ENCODE data around the gene GNA15. TPM values are rescaled to one million over a fixed set of nuclear protein-coding genes. Genes with fewer than 3 reads are reported as not detected.

The GNA15 gene
- polyA plus RNA-seq, 3 donors = 0.78 to 1.00 (median 0.85) TPM

DNA sequence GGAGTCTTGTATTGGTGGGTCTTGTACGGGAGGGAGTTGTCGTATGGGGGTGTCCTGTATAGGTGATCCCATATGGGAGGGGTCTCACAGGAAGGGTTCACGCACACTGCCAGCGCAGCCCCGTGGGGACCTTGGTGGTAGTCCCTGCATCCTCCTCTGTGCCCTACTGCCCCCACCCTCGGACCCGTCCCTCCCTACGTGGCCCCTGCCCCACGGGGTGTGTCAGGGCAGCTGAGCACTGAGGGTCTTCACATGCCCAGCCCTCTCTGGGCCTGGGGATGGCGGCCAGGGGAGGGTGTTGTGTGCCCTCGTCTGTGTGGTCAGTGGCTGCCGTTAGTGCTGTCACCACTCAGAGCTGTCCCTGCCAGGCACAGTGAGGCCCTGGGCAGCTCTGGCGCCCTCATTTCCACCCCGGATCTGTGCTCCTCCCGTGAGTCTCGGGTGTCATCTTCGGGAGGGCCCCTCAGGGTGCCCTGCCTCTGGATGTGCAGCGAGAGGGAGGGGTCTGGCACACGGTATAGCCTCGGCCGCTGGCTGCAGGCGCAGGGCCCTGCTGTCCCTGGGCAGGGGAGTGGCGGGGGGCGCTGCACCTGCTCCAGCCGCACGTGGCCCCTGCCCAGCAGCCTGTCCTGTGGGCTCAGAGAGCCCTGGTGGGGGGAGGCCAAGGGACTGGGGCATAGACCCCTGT, 16.0 kb upstream of the GNA15 start:
- DNase-seq (ENCODE audit: low read depth in 3 of 3, low spot score in 2 of 3) = no peak

DNA sequence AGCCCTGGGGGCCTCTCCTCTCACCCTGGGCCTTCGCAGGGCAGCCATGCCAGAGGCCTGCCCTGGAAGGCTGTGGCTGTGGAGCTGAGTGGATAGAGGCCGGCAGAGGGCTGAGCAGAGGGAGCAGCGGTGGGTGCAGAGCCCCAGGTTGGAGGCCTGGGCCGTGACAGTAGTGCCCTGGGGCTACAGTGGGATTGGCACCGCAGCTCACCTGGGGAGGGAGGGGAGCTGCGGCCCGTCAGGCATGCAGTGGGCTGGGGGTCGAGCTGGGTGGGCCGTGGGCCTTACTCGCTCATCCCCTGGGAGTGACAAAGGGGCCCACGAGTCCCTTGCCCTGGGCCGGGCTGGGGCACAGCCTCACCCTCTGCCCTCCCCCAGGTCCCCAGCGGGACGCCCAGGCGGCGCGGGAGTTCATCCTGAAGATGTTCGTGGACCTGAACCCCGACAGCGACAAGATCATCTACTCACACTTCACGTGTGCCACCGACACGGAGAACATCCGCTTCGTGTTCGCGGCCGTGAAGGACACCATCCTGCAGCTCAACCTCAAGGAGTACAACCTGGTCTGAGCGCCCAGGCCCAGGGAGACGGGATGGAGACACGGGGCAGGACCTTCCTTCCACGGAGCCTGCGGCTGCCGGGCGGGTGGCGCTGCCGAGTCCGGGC, 15.1 kb upstream of the GNA15 start:
- no peak for DNase-seq (ENCODE audit: low read depth in 3 of 3, low spot score in 2 of 3)

DNA sequence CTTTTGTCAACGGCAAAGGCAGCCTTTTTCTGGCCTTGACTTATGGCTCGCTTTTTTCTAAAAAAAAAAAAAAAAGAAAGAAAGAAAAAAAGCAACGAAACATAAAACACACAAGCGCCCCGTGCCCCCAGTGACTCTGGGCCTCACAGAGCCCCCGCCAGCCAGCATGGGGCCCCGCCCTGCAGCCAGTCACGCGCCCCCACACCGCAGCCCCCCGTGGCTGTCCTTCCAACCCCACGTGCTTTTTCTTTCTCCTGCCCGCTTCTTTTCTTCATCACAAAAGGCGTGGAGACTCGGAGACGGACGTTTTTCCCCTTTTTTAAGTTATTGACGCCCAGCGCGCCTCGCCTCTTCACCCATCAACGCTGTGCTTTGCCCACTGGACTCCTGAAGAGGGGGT, 14.4 kb upstream of the GNA15 start:
- no peak for DNase-seq (ENCODE audit: low read depth in 3 of 3, low spot score in 2 of 3)

DNA sequence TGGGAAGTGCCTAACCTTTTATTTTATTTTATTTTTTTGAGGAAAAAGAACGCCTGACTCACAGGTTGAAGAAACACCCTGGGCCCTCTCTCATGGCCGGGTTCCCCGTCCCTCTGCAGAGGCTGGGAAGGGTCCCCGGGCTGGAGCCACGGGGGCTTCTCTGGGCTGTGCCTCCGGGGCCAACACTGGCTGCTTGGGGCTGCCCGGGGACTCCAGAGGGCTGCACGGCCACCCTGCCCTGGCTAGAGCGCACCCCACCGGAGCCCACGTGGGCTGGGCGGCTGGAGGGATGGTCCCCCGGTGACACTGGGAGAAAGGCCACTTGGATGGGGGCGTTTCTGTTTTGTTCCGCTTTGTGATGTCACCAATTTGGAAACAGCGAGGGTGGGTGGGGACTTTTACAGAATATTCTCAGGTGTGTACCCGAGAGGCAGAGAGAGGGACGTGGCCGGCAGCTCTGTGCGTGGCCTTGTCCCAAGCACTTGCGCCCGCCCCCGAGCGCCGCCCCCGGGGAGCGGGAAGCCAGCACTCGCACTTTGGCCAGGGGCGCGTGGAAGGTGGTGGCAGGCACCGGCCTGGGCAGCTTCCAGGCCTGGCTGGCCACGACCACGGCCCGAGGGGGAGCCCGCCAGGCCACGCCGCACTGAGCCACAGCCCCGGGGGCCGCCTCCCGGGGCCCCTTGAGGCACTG, 13.9 kb upstream of the GNA15 start:
- no peak for DNase-seq (ENCODE audit: low read depth in 3 of 3, low spot score in 2 of 3)

DNA sequence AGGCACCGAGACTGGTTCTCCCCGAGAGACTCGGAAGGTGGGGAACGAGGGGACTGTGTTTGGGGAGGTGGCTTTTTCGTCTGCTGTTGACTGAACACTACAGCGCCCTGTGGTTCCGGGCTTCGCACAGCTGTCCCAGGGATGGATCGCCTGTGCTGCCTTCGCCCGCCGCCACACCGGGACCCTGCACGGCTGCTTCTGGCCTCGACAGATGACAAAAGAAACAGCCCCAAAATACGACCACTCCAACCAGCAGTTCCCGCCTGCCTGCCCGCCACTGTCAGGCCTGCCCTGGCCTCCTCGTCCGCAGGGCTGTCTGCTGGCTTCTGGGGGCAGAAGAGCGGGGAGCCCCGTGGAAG, 13.3 kb upstream of the GNA15 start:
- DNase-seq (ENCODE audit: low read depth in 3 of 3, low spot score in 2 of 3) = no peak

DNA sequence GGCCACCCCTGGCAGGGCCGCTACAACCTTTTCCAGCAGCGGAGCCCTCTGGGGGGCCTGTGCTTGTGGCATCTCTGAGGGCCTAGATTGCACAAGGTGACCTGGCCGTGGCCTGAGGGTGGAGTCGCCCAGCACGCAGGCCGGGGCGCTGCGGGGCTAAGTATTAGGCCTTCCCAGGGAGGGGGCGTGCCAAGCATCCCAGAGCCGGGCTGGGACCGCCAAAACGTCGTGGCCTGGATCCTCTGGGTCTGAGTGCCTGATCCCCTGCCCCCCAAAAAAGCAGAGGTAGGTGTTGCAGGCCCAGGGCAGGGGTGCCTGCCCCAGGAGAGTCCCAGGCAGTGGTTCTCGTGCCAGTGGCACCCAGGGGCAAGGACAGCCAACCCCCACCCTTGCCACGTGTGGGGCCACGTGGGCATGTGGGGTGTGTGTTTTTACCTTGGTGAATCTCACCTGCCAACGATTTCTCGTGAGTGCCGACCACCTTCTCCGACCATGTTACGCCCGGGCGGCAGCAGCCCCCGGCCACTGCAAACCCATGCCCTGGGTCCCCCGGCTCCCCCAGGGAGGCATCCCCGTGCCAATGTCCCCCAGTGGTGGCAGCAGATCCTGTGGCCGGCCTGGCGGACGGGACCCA, 12.6 kb upstream of the GNA15 start:
- no peak for DNase-seq (ENCODE audit: low read depth in 3 of 3, low spot score in 2 of 3)

DNA sequence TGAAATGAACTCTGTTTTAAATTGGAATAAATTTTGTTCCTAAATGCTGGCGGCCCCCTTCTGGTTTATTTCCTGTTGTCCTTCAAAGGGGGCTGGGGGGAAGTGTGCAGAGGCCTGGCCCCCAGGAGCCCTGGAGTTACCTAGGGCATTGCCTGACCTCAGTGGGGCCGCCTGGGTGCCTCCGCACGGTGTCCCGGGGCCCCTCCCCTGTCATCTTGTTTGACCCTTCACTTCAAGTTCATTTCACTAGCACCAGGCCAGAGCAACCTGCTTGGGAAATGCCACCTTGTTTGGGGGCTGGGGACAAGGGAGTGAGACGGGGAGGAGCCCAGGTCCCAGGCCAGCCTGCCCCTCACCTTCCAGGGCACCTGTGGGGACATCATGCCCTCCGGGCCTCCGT, 11.9 kb upstream of the GNA15 start:
- DNase-seq (ENCODE audit: low read depth in 3 of 3, low spot score in 2 of 3) = no peak

DNA sequence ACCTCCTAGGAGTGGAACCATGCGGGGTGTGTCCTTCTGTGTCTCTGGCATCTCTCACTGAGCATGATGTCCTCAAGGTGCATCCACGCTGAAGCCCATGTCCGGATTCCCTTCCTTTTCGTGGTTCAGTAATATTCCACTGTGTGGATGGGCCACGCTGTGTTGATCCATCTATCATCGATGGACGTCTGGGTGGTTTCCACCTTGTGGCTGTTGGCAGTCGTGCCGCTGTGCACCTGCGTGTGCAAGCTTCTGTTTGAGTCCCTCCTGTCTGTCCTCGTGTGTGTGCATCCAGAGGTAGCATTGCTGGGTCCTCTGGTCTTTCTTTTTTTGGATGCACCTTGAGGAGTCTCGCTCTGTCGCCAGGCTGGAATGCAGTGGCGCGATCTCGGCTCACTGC, 11.2 kb upstream of the GNA15 start:
- no peak for DNase-seq (ENCODE audit: low read depth in 3 of 3, low spot score in 2 of 3)

DNA sequence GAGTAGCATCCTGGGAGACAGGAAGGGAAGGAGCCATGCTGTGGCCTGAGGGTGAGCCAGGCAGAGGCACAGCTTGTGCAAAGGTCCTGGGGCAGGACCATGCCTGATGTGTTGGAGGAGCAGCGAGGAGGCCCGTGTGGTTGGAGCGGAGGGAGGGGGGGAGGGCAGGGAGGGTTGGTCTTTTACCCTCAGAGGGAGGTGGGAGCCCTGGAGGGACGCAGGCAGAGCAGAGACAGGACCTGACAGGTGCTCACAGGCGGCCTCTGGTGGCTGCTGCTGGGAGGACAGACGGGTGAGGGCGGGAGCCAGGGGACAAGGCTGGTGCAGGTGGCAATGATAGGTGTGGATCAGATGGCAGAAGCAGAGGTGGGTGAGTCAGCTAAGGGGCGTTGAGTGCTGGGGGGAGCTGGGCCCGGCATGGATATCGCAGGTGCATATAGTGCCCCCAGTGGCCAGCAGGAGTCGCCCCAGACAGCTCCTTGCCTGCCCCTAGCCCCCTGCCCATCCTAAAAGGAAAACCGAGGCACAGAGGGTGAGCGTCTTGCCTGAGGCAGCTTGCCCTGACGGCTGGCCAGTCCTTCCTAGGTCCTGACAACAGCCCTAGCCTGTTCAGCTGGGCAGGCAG, 9.8 kb upstream of the GNA15 start:
- DNase-seq (ENCODE audit: low read depth in 3 of 3, low spot score in 2 of 3) = no peak

DNA sequence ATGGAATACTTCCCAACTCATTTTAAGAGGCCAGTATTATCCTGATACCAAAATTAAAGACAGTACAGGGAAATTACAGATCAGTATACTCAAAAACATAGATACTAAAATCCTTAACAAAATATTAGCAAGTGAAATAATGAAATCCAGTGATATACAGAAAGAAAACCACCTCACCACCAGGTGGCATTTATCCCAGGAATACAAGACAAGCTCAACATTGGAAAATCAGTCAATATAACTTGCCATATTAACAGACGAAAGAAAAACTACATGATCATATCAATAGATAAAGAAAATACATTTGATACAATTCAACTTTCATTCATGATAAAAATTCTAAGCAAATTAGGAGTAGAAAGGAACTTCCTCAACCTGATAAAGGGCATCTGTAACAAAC, 6.7 kb upstream of the GNA15 start:
- DNase-seq (ENCODE audit: low read depth in 3 of 3, low spot score in 2 of 3) = no peak

DNA sequence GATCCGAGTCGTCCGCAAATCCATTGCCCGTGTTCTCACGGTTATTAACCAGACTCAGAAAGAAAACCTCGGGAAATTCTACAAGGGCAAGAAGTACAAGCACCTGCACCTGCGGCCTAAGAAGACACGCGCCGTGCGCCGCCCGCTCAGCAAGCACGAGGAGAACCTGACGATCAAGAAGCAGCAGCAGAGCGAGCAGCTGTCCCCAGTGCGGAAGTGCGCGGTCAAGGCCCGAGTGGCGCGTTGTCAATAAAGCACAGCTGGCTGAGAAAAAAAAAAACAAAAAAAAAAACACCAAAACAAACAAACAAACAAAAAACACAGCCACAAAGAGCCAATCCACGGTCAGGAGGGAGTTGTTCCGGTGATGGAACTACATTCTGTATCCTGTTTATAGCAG, 4.7 kb upstream of the GNA15 start:
- DNase-seq (ENCODE audit: low read depth in 3 of 3, low spot score in 2 of 3) = no peak

DNA sequence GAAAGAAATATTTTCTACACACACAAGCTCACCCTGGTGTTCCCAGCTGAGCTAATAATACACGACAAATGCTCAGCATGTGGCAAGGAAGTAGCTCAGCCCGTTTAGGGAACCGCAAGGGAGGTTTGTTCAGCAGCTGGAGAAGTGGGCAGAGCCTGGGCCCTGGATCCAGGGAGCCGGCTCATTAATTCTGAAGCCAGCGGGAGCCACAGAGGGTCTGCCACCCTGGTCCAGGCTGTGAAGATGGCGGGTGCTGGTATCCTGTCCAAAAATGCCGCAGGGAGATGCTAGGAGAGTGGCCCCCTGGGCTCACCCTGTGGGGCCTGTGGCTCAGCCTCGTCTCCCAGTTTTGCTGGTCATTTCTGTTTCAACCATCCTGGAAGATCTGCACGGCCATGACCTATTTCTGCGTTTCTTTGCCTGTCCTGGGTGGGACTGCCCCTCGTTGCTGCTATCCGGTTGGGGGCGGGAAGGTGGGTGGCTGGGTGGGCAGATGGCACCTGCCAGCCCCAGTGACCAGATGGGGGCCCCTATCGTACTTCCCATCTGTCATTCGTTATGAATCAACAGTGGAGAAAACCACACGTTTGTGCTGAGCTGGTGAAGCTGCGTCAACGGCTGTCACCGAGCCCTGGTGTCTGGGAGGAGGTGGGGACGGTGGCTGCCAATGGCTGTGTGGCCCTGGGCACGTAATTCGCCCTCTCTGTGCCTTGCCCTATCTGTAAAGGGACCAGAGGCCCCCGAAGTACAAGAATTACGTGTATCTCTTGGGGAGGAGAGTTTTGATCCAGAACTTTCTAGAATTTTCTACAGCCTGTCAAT, 2.7 kb upstream of the GNA15 start:
- no peak for DNase-seq (ENCODE audit: low read depth in 3 of 3, low spot score in 2 of 3)

DNA sequence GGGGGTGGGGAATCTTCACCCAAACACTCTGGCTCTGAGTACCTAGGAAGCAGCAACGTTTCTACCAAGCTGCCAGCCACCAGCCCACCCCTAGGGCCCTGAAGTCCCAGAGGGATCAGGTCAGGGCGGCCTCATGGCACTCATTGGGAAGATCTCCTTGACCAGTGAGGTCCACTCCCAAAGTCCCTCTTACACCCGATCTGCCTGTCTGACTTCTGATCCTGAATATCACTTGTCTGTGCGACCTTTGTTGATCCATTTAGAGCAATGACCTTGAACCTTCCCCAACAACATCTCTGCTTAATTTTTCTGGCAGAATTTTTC, 2.1 kb upstream of the GNA15 start:
- DNase-seq (ENCODE audit: low read depth in 3 of 3, low spot score in 2 of 3) = no peak

DNA sequence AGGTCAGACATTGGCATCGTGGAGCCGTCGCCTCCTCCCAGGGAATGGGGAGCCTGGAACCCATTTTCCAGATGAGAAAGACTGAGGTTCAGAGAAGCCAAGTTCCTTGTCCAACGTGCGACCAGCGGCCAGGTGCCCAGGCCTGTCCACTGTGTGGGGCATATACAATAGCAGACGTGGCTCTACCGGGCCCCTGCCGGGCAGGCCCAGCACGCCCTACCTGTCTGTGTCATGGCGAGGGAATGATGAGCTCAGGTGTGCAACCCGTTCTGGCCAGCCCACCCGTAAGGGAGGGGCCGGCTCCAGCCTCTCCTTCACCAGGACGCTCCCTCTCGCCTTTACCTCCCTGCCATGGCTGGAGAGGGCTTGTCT, 837 bp downstream of the GNA15 start:
- no peak for DNase-seq (ENCODE audit: low read depth in 3 of 3, low spot score in 2 of 3)

DNA sequence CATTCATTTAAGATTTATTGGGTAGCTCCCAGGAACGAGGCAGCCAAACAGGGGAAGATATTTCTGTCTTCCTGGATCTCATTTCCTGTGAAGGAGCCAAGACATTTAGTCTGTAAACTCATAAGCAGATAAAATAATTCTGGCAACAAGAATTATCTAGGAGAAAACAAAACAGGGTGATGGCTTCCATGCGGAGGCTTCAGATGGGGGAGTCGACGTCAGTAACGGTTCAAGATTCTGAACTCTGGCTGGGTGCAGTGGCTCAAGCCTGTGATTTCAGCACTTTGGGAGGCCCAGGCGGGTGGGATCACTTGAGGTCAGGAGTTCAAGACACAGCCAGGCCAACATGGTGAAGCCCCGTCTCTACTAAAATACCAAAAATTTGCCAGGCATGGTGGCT, 1.3 kb downstream of the GNA15 start:
- peak in 1 of 3 donors; percentile 27 for DNase-seq (ENCODE audit: low read depth in 3 of 3, low spot score in 2 of 3)

DNA sequence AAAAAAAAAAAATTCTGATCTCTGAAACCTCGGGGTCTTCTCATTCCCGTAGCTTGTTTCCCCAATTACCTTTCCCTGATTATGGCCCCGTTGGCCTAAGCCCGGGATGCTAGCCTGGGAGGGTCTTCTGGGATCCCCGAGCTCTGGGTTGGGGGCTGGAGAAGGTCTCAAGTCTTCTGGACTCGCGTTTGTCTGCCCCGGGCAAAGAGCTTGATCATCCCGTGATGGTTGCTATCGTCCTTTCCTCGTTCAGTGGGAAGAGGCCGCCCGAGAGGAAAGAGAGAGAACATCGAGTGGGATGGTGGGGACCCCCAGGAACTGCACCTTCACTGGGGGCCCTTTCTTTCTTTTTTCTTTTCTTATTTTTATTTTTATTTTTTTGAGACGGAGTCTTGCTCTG, 2.4 kb downstream of the GNA15 start:
- no peak for DNase-seq (ENCODE audit: low read depth in 3 of 3, low spot score in 2 of 3)

DNA sequence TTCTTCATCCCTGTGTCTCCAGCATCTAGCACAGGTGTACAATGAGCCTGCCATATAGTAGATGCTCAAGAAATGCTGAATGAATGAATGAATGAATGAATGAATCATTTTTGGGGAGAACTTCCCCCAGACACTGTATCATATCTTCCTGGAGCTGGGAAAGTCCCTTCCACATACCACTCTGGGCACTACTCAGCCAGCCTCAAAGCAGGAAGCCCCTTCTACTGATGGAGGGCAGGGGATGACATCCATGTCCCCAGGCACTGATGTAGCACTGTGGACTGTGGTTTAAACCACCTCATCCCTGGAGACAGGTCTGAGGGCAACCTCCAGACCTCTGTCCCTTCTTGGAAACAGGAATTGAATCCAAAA, 4.8 kb downstream of the GNA15 start:
- no peak for DNase-seq (ENCODE audit: low read depth in 3 of 3, low spot score in 2 of 3)

DNA sequence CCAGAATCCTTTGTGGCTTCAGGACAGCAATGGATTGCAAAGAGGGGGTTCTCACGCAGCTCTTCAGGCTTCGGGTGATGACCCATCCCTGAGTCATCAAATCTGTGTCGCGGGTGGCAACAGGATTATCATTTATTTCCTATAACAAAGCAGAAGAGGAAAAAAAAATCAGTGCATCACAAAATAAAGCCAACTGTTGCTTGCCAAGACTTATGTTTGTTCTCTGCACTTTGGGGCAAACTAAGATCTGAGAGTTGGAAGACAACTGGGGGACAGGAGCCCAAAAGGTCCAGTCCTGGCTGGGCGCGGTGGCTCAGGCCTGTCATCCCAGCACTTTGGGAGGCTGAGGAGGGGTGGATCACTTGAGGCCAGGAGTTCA, 6.4 kb downstream of the GNA15 start:
- DNase-seq (ENCODE audit: low read depth in 3 of 3, low spot score in 2 of 3) = no peak

DNA sequence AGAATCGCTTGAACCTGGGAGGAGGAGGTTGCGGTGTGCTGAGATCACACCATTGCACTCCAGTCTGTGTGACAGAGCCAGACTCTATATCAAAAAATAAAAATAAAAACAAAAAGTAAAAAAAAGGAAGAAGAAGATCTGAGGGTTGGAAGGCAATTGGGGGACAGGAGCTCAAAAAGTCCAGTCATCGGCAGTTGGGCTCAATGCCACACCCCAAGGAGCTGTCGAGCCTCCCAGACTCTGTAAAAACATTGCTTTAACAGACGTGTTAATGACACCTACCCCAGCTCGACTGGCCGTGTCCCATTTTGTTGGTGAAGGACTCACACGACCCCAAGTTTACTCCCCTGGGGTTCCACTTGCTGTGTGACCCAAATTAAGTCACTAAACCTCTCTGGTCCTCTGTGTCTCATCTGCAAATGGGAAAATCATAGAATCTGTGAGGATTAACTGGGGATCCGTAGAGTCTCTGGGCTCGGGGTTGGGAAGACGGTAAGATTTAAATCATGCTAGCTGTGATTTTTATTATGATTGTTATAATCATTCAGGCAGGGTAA, 7.0 kb downstream of the GNA15 start:
- DNase-seq (ENCODE audit: low read depth in 3 of 3, low spot score in 2 of 3) = no peak

DNA sequence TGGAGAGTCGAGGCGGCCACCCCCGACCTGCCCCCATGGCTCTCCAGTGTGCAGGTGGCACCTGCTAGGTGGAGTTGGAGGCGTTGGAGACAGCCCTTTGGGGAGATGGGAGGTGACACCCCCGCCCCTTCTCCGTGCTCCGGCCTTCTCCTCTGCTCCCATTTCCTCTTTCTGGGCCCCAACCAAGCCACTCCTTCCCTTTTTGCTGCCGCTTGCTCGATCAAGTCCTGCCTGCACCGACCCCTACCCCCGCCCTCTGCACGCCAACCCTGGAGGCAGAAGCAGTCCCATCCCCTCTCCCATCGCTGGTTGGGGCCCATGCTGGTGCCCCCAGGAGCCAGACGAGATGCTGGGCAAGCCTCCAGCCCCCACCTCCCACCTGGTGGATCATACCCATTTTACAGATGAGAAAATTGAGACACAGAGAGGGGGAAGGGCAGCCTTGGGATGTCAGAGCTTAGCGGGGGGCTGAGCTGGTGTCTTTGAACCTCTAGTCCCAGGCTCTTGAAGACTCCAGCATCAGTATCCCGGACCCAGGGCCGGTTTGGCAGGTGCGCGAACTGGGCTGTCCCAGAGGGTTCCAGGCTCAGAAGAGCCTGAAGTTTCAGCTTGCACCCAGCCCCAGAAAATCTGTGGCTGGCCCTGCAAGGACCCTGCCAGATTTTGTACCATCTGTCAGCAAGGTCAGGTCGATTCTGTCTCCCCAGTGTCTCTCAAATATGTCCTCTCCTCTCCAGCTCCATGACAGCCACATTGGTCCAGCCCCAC, 10.3 kb downstream of the GNA15 start:
- DNase-seq (ENCODE audit: low read depth in 3 of 3, low spot score in 2 of 3) = no peak

Measured in right renal cortex interstitium (tissue), 3 donors.